Osteoblast (primary cell): ENCODE results near the gene COL18A1. TPM values are rescaled to one million over a fixed set of nuclear protein-coding genes. Genes with fewer than 3 reads are reported as not detected.

Source experiments
- DNase-seq: peaks from one replicate; pipeline ENCODE4 v3.0.0; 2011; ENCODE audit warnings: low spot score, mixed read lengths; ENCODE audit not compliant: insufficient read length; ENCODE audit errors: missing footprints
- H2AFZ ChIP-seq: 2 replicates; pipeline ENCODE4 v1.6.0; 2011; ENCODE audit warnings: mild to moderate bottlenecking, low read length
- H3K27ac ChIP-seq: 2 replicates; pipeline ENCODE4 v1.5.1; 2011; ENCODE audit warnings: mild to moderate bottlenecking, low read depth, low read length, moderate library complexity
- H3K27me3 ChIP-seq: 2 replicates; pipeline ENCODE4 v1.6.0; 2012; ENCODE audit warnings: mild to moderate bottlenecking, control low read depth, inconsistent platforms, low read length, moderate library complexity; ENCODE audit not compliant: insufficient read depth
- H3K36me3 ChIP-seq: 2 replicates; pipeline ENCODE4 v1.5.1; 2011; ENCODE audit warnings: mild to moderate bottlenecking, low read length, control low read depth, moderate library complexity; ENCODE audit not compliant: insufficient read depth
- H3K4me1 ChIP-seq: 2 replicates; pipeline ENCODE4 v1.5.1; 2011; ENCODE audit warnings: mild to moderate bottlenecking, low read length, control low read depth, moderate library complexity; ENCODE audit not compliant: insufficient read depth
- H3K4me2 ChIP-seq: 2 replicates; pipeline ENCODE4 v1.6.0; 2011; ENCODE audit warnings: mild to moderate bottlenecking, low read length; ENCODE audit not compliant: insufficient read depth
- H3K4me3 ChIP-seq: fragments of 200-600 bp; sonication (generic); 3 replicates; pipeline ENCODE4 v1.5.1; 2012; ENCODE audit warnings: mild to moderate bottlenecking, low read length, inconsistent platforms; ENCODE audit not compliant: insufficient read depth
- H3K79me2 ChIP-seq: 2 replicates; pipeline ENCODE4 v1.6.0; 2012; ENCODE audit warnings: mild to moderate bottlenecking, low read length, control low read depth, inconsistent platforms; ENCODE audit not compliant: insufficient read depth
- H3K9me3 ChIP-seq: 2 replicates; pipeline ENCODE4 v1.5.1; 2011; ENCODE audit warnings: low read depth, low read length, control low read depth
- H4K20me1 ChIP-seq: 2 replicates; pipeline ENCODE4 v1.6.0; 2012; ENCODE audit warnings: mild to moderate bottlenecking, low read length, control low read depth; ENCODE audit not compliant: insufficient read depth
- total RNA-seq: library from RNA; depleted of rRNA; stranded (reverse); fragments of >200 nt; gene quantifications from 2 replicates; pipeline ENCODE4 v1.2.3, GENCODE V29; 2012
- TF ChIP-seq, protein P1 (sequence below): IDR thresholded peaks from 2 replicates; pipeline ENCODE4 v1.5.1; 2011; ENCODE audit warnings: mild to moderate bottlenecking, low read depth, low read length, moderate library complexity; ENCODE audit errors: extremely low read depth

COL18A1 gene
- total RNA-seq, 1 donor = 8.3 TPM

GRCh38 chr21:45528028-45528705, 123.2 kb downstream of the COL18A1 start:
- no peak overlapping the region for H3K4me3 ChIP-seq
- no peaks in the 10 kb centered on the region for H3K4me1 ChIP-seq
- H3K27me3 ChIP-seq = no peaks in the 10 kb centered on the region
- TF ChIP-seq, protein P1, sequence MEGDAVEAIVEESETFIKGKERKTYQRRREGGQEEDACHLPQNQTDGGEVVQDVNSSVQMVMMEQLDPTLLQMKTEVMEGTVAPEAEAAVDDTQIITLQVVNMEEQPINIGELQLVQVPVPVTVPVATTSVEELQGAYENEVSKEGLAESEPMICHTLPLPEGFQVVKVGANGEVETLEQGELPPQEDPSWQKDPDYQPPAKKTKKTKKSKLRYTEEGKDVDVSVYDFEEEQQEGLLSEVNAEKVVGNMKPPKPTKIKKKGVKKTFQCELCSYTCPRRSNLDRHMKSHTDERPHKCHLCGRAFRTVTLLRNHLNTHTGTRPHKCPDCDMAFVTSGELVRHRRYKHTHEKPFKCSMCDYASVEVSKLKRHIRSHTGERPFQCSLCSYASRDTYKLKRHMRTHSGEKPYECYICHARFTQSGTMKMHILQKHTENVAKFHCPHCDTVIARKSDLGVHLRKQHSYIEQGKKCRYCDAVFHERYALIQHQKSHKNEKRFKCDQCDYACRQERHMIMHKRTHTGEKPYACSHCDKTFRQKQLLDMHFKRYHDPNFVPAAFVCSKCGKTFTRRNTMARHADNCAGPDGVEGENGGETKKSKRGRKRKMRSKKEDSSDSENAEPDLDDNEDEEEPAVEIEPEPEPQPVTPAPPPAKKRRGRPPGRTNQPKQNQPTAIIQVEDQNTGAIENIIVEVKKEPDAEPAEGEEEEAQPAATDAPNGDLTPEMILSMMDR = no peak
- no peaks in the 10 kb centered on the region for H3K9me3 ChIP-seq
- no peak overlapping the region for H3K4me2 ChIP-seq
- H3K79me2 ChIP-seq = no peaks in the 10 kb centered on the region
- no peak overlapping the region for H3K27ac ChIP-seq
- no peak for DNase-seq
- H4K20me1 ChIP-seq = no peaks in the 10 kb centered on the region
- H3K36me3 ChIP-seq = peaks cover 9% of the 10 kb centered on the region
- no peak overlapping the region for H2AFZ ChIP-seq

- H3K79me2 ChIP-seq = no peaks in the 10 kb centered on the region
- H4K20me1 ChIP-seq = no peaks in the 10 kb centered on the region
- H3K4me1 ChIP-seq = no peaks in the 10 kb centered on the region
- H3K4me3 ChIP-seq = no peak overlapping the region
- H3K36me3 ChIP-seq = peaks cover 9% of the 10 kb centered on the region
- H2AFZ ChIP-seq = no peak overlapping the region
- H3K9me3 ChIP-seq = no peaks in the 10 kb centered on the region
- H3K27me3 ChIP-seq = no peaks in the 10 kb centered on the region
- TF ChIP-seq, protein P1 = no peak
- H3K27ac ChIP-seq = no peak overlapping the region
- H3K4me2 ChIP-seq = no peak overlapping the region
- no peak for DNase-seq
These were observed 124.2 kb downstream of the COL18A1 start for GRCh38 chr21:45528981-45529784.

- Histone ChIP-seq H3K36me3 (peaks cover 9% of the 10 kb centered on the region), H3K9me3 (no peaks in the 10 kb centered on the region), H4K20me1 (no peaks in the 10 kb centered on the region), H3K27ac (no peak overlapping the region), H2AFZ (no peak overlapping the region), H3K4me1 (no peaks in the 10 kb centered on the region), H3K4me3 (no peak overlapping the region), H3K27me3 (no peaks in the 10 kb centered on the region), H3K79me2 (no peaks in the 10 kb centered on the region), H3K4me2 (no peak overlapping the region)
- TF ChIP-seq, protein P1 = no peak
- DNase-seq = no peak
These were observed 124.9 kb downstream of the COL18A1 start for GRCh38 chr21:45529785-45530422.
